Measurements from ENCODE around the gene MRPL48. TPM values are rescaled to one million over a fixed set of nuclear protein-coding genes. Genes with fewer than 3 reads are reported as not detected.
"Not testable (repeated sequence)": the region's sequence is repeated elsewhere in the genome, so short reads cannot be mapped to it uniquely, and the experiment has no call there.

Gene MRPL48
- total RNA-seq, 4 donors from 2014 or later = 4.3 to 25.3 (median 21.1) TPM

GRCh38 chr11:73749118-73749517 is 38.6 kb upstream of the MRPL48 start:
- Histone ChIP-seq H3K36me3 (no peaks in the 10 kb centered on the region), H3K4me3 (no peak overlapping the region), H3K27me3 (no peaks in the 10 kb centered on the region), H3K9me3 (no peaks in the 10 kb centered on the region), H3K27ac (no peak overlapping the region), H3K4me1 (peaks cover 0 to 83% (median 11%) of the 10 kb centered on the region in 4 donors)
- WGBS, 2 donors = 85 to 87% methylated on average over 7 of the region's 7 CpGs
- TF ChIP-seq CTCF (IDR thresholded peaks at IDR 0.05) (no peak), EP300 (IDR thresholded peaks at IDR 0.05) (no peak), POLR2A (IDR thresholded peaks at IDR 0.05) (no peak)
- DNase-seq (ENCODE audit: low spot score in 2 of 2) = no peak

GRCh38 chr11:73750228-73750627 is 37.4 kb upstream of the MRPL48 start:
- Histone ChIP-seq H3K4me3 (no peak overlapping the region), H3K4me1 (peaks cover 0 to 82% (median 11%) of the 10 kb centered on the region in 4 donors), H3K9me3 (no peaks in the 10 kb centered on the region), H3K27ac (peak overlapping the region in 1 of 4 donors; percentile 34), H3K27me3 (no peaks in the 10 kb centered on the region), H3K36me3 (no peaks in the 10 kb centered on the region)
- DNase-seq (ENCODE audit: low spot score in 2 of 2) = no peak
- TF ChIP-seq CTCF (IDR thresholded peaks at IDR 0.05) = no peak
- TF ChIP-seq POLR2A (IDR thresholded peaks at IDR 0.05) = no peak
- no peak for TF ChIP-seq EP300 (IDR thresholded peaks at IDR 0.05)
- WGBS, 2 donors = 21 to 46% methylated on average over 5 of the region's 5 CpGs

- not testable (repeated sequence) for H3K9me3 ChIP-seq; H3K36me3 ChIP-seq; DNase-seq (ENCODE audit: low spot score in 2 of 2); H3K4me3 ChIP-seq; H3K27me3 ChIP-seq
- H3K27ac ChIP-seq = peak overlapping the region in 1 of 4 donors; percentile 34
- peaks cover 0 to 81% (median 11%) of the 10 kb centered on the region in 4 donors for H3K4me1 ChIP-seq
- 92 to 95% methylated on average over 4 of the region's 4 CpGs for WGBS, 2 donors
Observed at GRCh38 chr11:73750862-73751261, 36.8 kb upstream of the MRPL48 start.

GRCh38 chr11:73752216-73752867 is 35.3 kb upstream of the MRPL48 start:
- Histone ChIP-seq H3K9me3 (no peaks in the 10 kb centered on the region), H3K4me3 (no peak overlapping the region), H3K27ac (peak overlapping the region in 1 of 4 donors; percentile 23), H3K27me3 (no peaks in the 10 kb centered on the region), H3K36me3 (no peaks in the 10 kb centered on the region), H3K4me1 (peaks cover 0 to 87% (median 12%) of the 10 kb centered on the region in 4 donors)
- DNase-seq (ENCODE audit: low spot score in 2 of 2) = peak in 1 of 2 donors; percentile 23
- TF ChIP-seq EP300 (IDR thresholded peaks at IDR 0.05) (no peak), POLR2A (IDR thresholded peaks at IDR 0.05) (no peak), CTCF (IDR thresholded peaks at IDR 0.05) (no peak)
- 64 to 66% methylated on average over 14 of the region's 14 CpGs for WGBS, 2 donors

GRCh38 chr11:73752903-73753302 is 34.8 kb upstream of the MRPL48 start:
- H3K4me1 ChIP-seq = peaks cover 0 to 87% (median 17%) of the 10 kb centered on the region in 4 donors
- H3K27me3 ChIP-seq = no peaks in the 10 kb centered on the region
- TF ChIP-seq POLR2A (IDR thresholded peaks at IDR 0.05) = no peak
- no peaks in the 10 kb centered on the region for H3K36me3 ChIP-seq
- WGBS, 2 donors = 71 to 75% methylated on average over 7 of the region's 7 CpGs
- DNase-seq (ENCODE audit: low spot score in 2 of 2) = no peak
- H3K4me3 ChIP-seq = no peak overlapping the region
- H3K9me3 ChIP-seq = no peaks in the 10 kb centered on the region
- no peak overlapping the region for H3K27ac ChIP-seq

GRCh38 chr11:73753938-73754337 is 33.7 kb upstream of the MRPL48 start:
- Histone ChIP-seq H3K27ac (no peak overlapping the region), H3K4me1 (peaks cover 3 to 88% (median 25%) of the 10 kb centered on the region in 4 donors), H3K36me3 (no peaks in the 10 kb centered on the region), H3K4me3 (no peak overlapping the region), H3K9me3 (no peaks in the 10 kb centered on the region), H3K27me3 (no peaks in the 10 kb centered on the region)
- 88 to 97% methylated on average over 1 of the region's 1 CpG for WGBS, 2 donors
- no peak for DNase-seq (ENCODE audit: low spot score in 2 of 2)
- TF ChIP-seq EP300 (IDR thresholded peaks at IDR 0.05) = no peak
- no peak for TF ChIP-seq CTCF (IDR thresholded peaks at IDR 0.05)
- TF ChIP-seq POLR2A (IDR thresholded peaks at IDR 0.05) = no peak
